Right lobe of liver (tissue), 4 donors: ENCODE measurements around the gene POU2F1.

Experiments used
- POLR2A ChIP-seq: fragments of 450-650 bp; IDR thresholded peaks from one replicate; pipeline ENCODE4 v1.6.1; 2017; ENCODE audit warnings: antibody characterized with exemption, mild to moderate bottlenecking
- TF ChIP-seq, protein P1 (sequence below), 4 donors: fragments of 200-600 bp in 3 of 4; fragments of 450-650 bp in 1 of 4; IDR thresholded peaks; one replicate each; pipeline versions ENCODE4 v1.5.1 to v1.8.0; 2016 to 2022; ENCODE audit warnings: antibody characterized with exemption in 4 of 4, mild to moderate bottlenecking in 2 of 4
- donor health status: DM: no; HTN: no; CAD: no.
- donor health status: DM: no; HTN: no; CAD: no.
- donor health status: DM: no; HTN: yes; CAD: no.

- TF ChIP-seq, protein P1, sequence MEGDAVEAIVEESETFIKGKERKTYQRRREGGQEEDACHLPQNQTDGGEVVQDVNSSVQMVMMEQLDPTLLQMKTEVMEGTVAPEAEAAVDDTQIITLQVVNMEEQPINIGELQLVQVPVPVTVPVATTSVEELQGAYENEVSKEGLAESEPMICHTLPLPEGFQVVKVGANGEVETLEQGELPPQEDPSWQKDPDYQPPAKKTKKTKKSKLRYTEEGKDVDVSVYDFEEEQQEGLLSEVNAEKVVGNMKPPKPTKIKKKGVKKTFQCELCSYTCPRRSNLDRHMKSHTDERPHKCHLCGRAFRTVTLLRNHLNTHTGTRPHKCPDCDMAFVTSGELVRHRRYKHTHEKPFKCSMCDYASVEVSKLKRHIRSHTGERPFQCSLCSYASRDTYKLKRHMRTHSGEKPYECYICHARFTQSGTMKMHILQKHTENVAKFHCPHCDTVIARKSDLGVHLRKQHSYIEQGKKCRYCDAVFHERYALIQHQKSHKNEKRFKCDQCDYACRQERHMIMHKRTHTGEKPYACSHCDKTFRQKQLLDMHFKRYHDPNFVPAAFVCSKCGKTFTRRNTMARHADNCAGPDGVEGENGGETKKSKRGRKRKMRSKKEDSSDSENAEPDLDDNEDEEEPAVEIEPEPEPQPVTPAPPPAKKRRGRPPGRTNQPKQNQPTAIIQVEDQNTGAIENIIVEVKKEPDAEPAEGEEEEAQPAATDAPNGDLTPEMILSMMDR (IDR thresholded peaks at IDR 0.05): no peak
- no peak for TF ChIP-seq POLR2A
Measured at GRCh38 chr1:167453123-167453522, 232.4 kb downstream of the POU2F1 start.
